Kidney (tissue), 14 donors: ENCODE measurements around the gene LRRC4C. TPM values are rescaled to one million over a fixed set of nuclear protein-coding genes. Genes with fewer than 3 reads are reported as not detected.

Source experiments
- DNase-seq, 5 donors: peaks; one replicate each; pipeline ENCODE4 v3.0.0-alpha.2; 2013 to 2020
- FAIRE-seq: peaks from 2 replicates; lab custom pipeline; 2012; peaks lifted over from hg19 to GRCh38; lab: Jason Lieb, UNC
- H3K27ac ChIP-seq, 2 donors: one replicate each; pipeline ENCODE4 v1.7.0; 2013; ENCODE audit warnings: low read depth in 2 of 2, low read length in 2 of 2, inconsistent platforms in 1 of 2
- H3K27me3 ChIP-seq: one replicate; pipeline ENCODE4 v1.7.1; 2013; ENCODE audit warnings: low read length, inconsistent platforms; ENCODE audit not compliant: control insufficient read depth, insufficient read depth
- H3K36me3 ChIP-seq, 3 donors: one replicate each; pipeline versions ENCODE4 v1.7.0 to v1.7.1; 2013; ENCODE audit warnings: low read length in 3 of 3, control low read depth in 1 of 3, inconsistent platforms in 1 of 3; ENCODE audit not compliant: insufficient read depth in 3 of 3, control insufficient read depth in 2 of 3
- H3K4me1 ChIP-seq, 3 donors: one replicate each; pipeline versions ENCODE4 v1.7.0 to v1.7.1; 2013; ENCODE audit warnings: low read length in 3 of 3, inconsistent platforms in 1 of 3, low read depth in 1 of 3; ENCODE audit not compliant: control insufficient read depth in 2 of 3, insufficient read depth in 2 of 3
- H3K4me3 ChIP-seq, 3 donors: one replicate each; pipeline versions ENCODE4 v1.7.0 to v1.8.1; 2013; ENCODE audit warnings: low read length in 3 of 3, control low read depth in 1 of 3, inconsistent platforms in 1 of 3
- H3K9ac ChIP-seq, 3 donors: one replicate each; pipeline versions ENCODE4 v1.7.0 to v1.7.1; 2013; ENCODE audit warnings: low read length in 3 of 3, control low read depth in 1 of 3, inconsistent platforms in 1 of 3
- H3K9me3 ChIP-seq, 3 donors: one replicate each; pipeline versions ENCODE4 v1.7.0 to v1.7.1; 2013; ENCODE audit warnings: low read length in 3 of 3, control low read depth in 1 of 3, inconsistent platforms in 1 of 3; ENCODE audit not compliant: control insufficient read depth in 2 of 3, insufficient read depth in 1 of 3
- intact Hi-C: fragments of 100-400 bp; cut with DNase I; formaldehyde crosslinking; loops from one replicate; pipeline ENCODE4 v1.11.1; 2022
- polyA plus RNA-seq: library from polyadenylated mRNA; stranded (reverse); fragments of 350-450 nt; fragmentation: Illumina TruSeq; extraction: RNeasy Lipid Tissue Mini Kit (QIAGEN cat#74804); gene quantifications from one replicate; pipeline ENCODE4 v1.2.3, GENCODE V29; 2014; ENCODE audit warnings: low read depth, low replicate concordance; ENCODE audit not compliant: insufficient read depth
- total RNA-seq: library from RNA; stranded (reverse); fragmentation: NEBNext Ultra II Directional; extraction: Animal tissue kit (Norgen Biotek cat#: 25700); gene quantifications from one replicate; pipeline ENCODE4 v1.2.1, GENCODE V29; 2021
- TF ChIP-seq, protein P1 (sequence below): IDR thresholded peaks from 3 replicates; pipeline ENCODE4 v1.5.1; 2012; ENCODE audit warnings: mild to moderate bottlenecking, moderate library complexity, borderline replicate concordance; ENCODE audit not compliant: insufficient read depth; ENCODE audit errors: extremely low read depth
- donor health status: control.
- donor health status: control.
- donor health status: control.
- donor health status: control.
- donor health status: control.
- donor health status: DM: yes; HTN: yes; CAD: no.
- donor health status: Normal renal cell carcinoma (clear cell type).

Gene LRRC4C
- total and polyA plus RNA-seq, 2 donors from 2014 or later = 0.26 to 1.6 TPM

DNA sequence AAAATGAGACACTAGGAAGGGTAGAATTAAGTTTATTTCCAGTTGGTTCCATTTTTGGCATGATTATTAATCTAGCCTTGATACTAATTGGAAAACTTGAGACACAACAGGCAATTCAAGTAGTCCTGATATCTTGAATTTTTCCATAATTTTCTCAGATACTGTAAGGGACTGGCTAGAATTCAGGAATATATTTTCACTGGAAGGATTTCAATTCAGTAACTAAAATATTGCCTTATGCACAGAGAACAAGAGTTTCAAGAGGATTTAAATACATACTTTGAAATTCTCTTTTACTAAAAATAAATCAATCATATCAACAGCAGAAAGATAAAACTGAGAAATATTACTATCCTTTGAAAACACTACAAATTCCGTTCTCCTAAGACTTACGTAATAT lies 632.9 kb downstream of the LRRC4C start:
- FAIRE-seq = no peak
- TF ChIP-seq, protein P1, sequence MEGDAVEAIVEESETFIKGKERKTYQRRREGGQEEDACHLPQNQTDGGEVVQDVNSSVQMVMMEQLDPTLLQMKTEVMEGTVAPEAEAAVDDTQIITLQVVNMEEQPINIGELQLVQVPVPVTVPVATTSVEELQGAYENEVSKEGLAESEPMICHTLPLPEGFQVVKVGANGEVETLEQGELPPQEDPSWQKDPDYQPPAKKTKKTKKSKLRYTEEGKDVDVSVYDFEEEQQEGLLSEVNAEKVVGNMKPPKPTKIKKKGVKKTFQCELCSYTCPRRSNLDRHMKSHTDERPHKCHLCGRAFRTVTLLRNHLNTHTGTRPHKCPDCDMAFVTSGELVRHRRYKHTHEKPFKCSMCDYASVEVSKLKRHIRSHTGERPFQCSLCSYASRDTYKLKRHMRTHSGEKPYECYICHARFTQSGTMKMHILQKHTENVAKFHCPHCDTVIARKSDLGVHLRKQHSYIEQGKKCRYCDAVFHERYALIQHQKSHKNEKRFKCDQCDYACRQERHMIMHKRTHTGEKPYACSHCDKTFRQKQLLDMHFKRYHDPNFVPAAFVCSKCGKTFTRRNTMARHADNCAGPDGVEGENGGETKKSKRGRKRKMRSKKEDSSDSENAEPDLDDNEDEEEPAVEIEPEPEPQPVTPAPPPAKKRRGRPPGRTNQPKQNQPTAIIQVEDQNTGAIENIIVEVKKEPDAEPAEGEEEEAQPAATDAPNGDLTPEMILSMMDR = no peak

GRCh38 chr11:40825201-40825834 lies 634.1 kb downstream of the LRRC4C start:
- no peaks in the 10 kb centered on the region for H3K36me3 ChIP-seq
- H3K27me3 ChIP-seq = no peaks in the 10 kb centered on the region
- no peak overlapping the region for H3K27ac ChIP-seq
- intact Hi-C loops = no loop called here
- no peak for FAIRE-seq
- TF ChIP-seq, protein P1 = no peak
- H3K9me3 ChIP-seq = no peaks in the 10 kb centered on the region
- no peaks in the 10 kb centered on the region for H3K4me1 ChIP-seq
- no peak overlapping the region for H3K9ac ChIP-seq
- no peak overlapping the region for H3K4me3 ChIP-seq
- DNase-seq = no peak

More for the DNA sequence above, 632.9 kb downstream of the LRRC4C start:
- DNase-seq = no peak
- Histone ChIP-seq H3K4me3 (no peak overlapping the region), H3K4me1 (no peaks in the 10 kb centered on the region), H3K27me3 (no peaks in the 10 kb centered on the region), H3K9me3 (no peaks in the 10 kb centered on the region), H3K27ac (no peak overlapping the region), H3K36me3 (no peaks in the 10 kb centered on the region), H3K9ac (no peak overlapping the region)
- intact Hi-C loops = no loop called here

- Histone ChIP-seq H3K4me1 (no peaks in the 10 kb centered on the region), H3K27me3 (no peaks in the 10 kb centered on the region), H3K9me3 (no peaks in the 10 kb centered on the region), H3K27ac (no peak overlapping the region), H3K4me3 (no peak overlapping the region), H3K36me3 (no peaks in the 10 kb centered on the region), H3K9ac (no peak overlapping the region)
- DNase-seq (no peak), FAIRE-seq (no peak)
- intact Hi-C loops = no loop called here
- TF ChIP-seq, protein P1 = no peak
These were observed 640.2 kb downstream of the LRRC4C start for GRCh38 chr11:40819230-40819629.

DNA sequence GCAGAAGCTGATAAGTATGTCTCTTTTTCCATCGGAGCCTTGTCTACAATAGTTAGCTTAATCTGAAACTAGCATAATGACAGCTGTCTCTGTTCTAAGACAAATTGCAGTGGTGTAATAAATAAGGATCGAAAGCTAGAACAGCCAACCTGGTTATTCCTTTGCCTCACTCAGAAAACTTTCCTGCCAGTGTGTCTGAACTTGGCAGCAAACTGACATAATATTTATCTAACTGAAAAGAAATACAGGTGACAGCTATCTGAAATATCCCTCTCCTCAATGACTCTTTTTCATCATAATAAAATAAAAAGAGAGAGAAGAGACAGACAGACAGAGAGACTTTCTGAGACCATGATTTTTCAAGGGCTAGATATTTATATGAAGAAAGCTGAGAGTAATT lies 642.5 kb downstream of the LRRC4C start:
- Histone ChIP-seq H3K27ac (no peak overlapping the region), H3K4me3 (no peak overlapping the region), H3K27me3 (no peaks in the 10 kb centered on the region), H3K9me3 (no peaks in the 10 kb centered on the region), H3K4me1 (no peaks in the 10 kb centered on the region), H3K36me3 (no peaks in the 10 kb centered on the region), H3K9ac (no peak overlapping the region)
- intact Hi-C loops = no loop called here
- TF ChIP-seq, protein P1 = no peak
- DNase-seq = no peak
- no peak for FAIRE-seq
